GM21447 (cell line): ENCODE results near the gene PPP1CC.

Experiments
- ATAC-seq: cut with Tn5 transposase; IDR thresholded peaks from one replicate; pipeline ENCODE4 v1.9.1; 2021; ENCODE audit not compliant: unreplicated experiment

The PPP1CC gene

GRCh38 chr12:110689281-110690126 lies 53.2 kb downstream of the PPP1CC start:
- peak; percentile 44 for ATAC-seq

- ATAC-seq = peak; percentile 31
Measured at GRCh38 chr12:110688446-110689280, 54.0 kb downstream of the PPP1CC start, which contains the start of gene HVCN1. TSS of gene HVCN1 (minus strand) at chr12:110689115. CDS start at chr12:110683245, 5,870 bp downstream.

- ATAC-seq = no peak
Measured at GRCh38 chr12:110687396-110688169, 55.1 kb downstream of the PPP1CC start.

GRCh38 chr12:110686294-110686903 lies 56.3 kb downstream of the PPP1CC start:
- no peak for ATAC-seq

GRCh38 chr12:110684312-110684836 lies 58.3 kb downstream of the PPP1CC start:
- no peak for ATAC-seq

GRCh38 chr12:110683888-110684287 lies 58.8 kb downstream of the PPP1CC start:
- ATAC-seq = no peak

GRCh38 chr12:110680032-110680431 lies 62.7 kb downstream of the PPP1CC start:
- ATAC-seq = no peak

- no peak for ATAC-seq
Measured at GRCh38 chr12:110679201-110679600, 63.5 kb downstream of the PPP1CC start.

GRCh38 chr12:110677982-110678381 lies 64.7 kb downstream of the PPP1CC start:
- ATAC-seq = peak; percentile 18

GRCh38 chr12:110677206-110677911 lies 65.3 kb downstream of the PPP1CC start:
- peak; percentile 78 for ATAC-seq

GRCh38 chr12:110676171-110676570 lies 66.5 kb downstream of the PPP1CC start:
- ATAC-seq = no peak

- peak; percentile 49 for ATAC-seq
Measured at GRCh38 chr12:110670161-110670701, 72.5 kb downstream of the PPP1CC start.
